ENCODE measurements around the gene ANAPC10.
A peak's percentile ranks its signal among the peaks of the same experiment; 100 is the strongest.
"Not testable (repeated sequence)": the region's sequence is repeated elsewhere in the genome, so short reads cannot be mapped to it uniquely, and the experiment has no call there.

Gene ANAPC10

GRCh38 chr4:145097821-145098674 lies at the start of gene ANAPC10, which contains the start of gene ABCE1:
ANAPC10 (minus strand) TSS chr4:145098196; CDS start chr4:145096099, 2,097 bp downstream.
ABCE1 (plus strand) TSS chr4:145098311; CDS start chr4:145104413, 6,102 bp downstream.
- DNase-seq (ENCODE audit: low read depth): peak; percentile 91
- peak within 1 kb of the TSS; percentile 72 for H3K4me3 ChIP-seq (ENCODE audit: control insufficient read depth, low read depth, low read length)
- TF ChIP-seq CTCF (IDR thresholded peaks at IDR 0.05; ENCODE audit: control insufficient read depth, insufficient read depth, low read depth, low read length, missing control alignments): peak; percentile 41

- not testable (repeated sequence) for DNase-seq (ENCODE audit: low read depth); H3K4me3 ChIP-seq (ENCODE audit: control insufficient read depth, low read depth, low read length)
Measured at GRCh38 chr4:145136219-145136618, 38.2 kb upstream of the ANAPC10 start.

GRCh38 chr4:145132511-145133098 lies 34.6 kb upstream of the ANAPC10 start:
- DNase-seq (ENCODE audit: low read depth): no peak
- TF ChIP-seq CTCF (IDR thresholded peaks at IDR 0.05; ENCODE audit: control insufficient read depth, insufficient read depth, low read depth, low read length, missing control alignments): no peak
- H3K4me3 ChIP-seq (ENCODE audit: control insufficient read depth, low read depth, low read length): no peak overlapping the region

- TF ChIP-seq CTCF (IDR thresholded peaks at IDR 0.05; ENCODE audit: control insufficient read depth, insufficient read depth, low read depth, low read length, missing control alignments): no peak
- no peak for DNase-seq (ENCODE audit: low read depth)
- no peak overlapping the region for H3K4me3 ChIP-seq (ENCODE audit: control insufficient read depth, low read depth, low read length)
Measured at GRCh38 chr4:145131848-145132247, 33.9 kb upstream of the ANAPC10 start.

- H3K4me3 ChIP-seq (ENCODE audit: control insufficient read depth, low read depth, low read length): no peak overlapping the region
- no peak for TF ChIP-seq CTCF (IDR thresholded peaks at IDR 0.05; ENCODE audit: control insufficient read depth, insufficient read depth, low read depth, low read length, missing control alignments)
- DNase-seq (ENCODE audit: low read depth): peak; percentile 79
Measured at GRCh38 chr4:145130788-145131399, 32.9 kb upstream of the ANAPC10 start.

GRCh38 chr4:145130130-145130529 lies 32.1 kb upstream of the ANAPC10 start:
- no peak for TF ChIP-seq CTCF (IDR thresholded peaks at IDR 0.05; ENCODE audit: control insufficient read depth, insufficient read depth, low read depth, low read length, missing control alignments)
- no peak overlapping the region for H3K4me3 ChIP-seq (ENCODE audit: control insufficient read depth, low read depth, low read length)

GRCh38 chr4:145125396-145125795 lies 27.4 kb upstream of the ANAPC10 start:
- TF ChIP-seq CTCF (IDR thresholded peaks at IDR 0.05; ENCODE audit: control insufficient read depth, insufficient read depth, low read depth, low read length, missing control alignments): no peak
- DNase-seq (ENCODE audit: low read depth): no peak
- H3K4me3 ChIP-seq (ENCODE audit: control insufficient read depth, low read depth, low read length): no peak overlapping the region

More at GRCh38 chr4:145130130-145130529, 32.1 kb upstream of the ANAPC10 start:
- no peak for DNase-seq (ENCODE audit: low read depth)

Data from AG09309 (cell line).